Tibial artery (tissue), 4 donors: Measurements from ENCODE around the gene FSD1L.

Source experiments
- DNase-seq, 2 donors: peaks; one replicate each; pipeline ENCODE4 v3.0.0-alpha.2; 2019
- H3K27ac ChIP-seq, 2 donors: fragments of 200-600 bp; sonication (generic) in 1 of 2; 1 replicate in 1 of 2; 2 replicates in 1 of 2; pipeline ENCODE4 v1.5.1; 2018 to 2019; ENCODE audit warnings: mild to moderate bottlenecking in 1 of 2
- H3K27me3 ChIP-seq, 2 donors: fragments of 200-600 bp; sonication (generic) in 1 of 2; one replicate each; pipeline versions ENCODE4 v1.5.1 to v1.6.0; 2016 to 2019
- H3K36me3 ChIP-seq, 3 donors: fragments of 200-600 bp; sonication (generic) in 2 of 3; one replicate each; pipeline ENCODE4 v1.5.1; 2016 to 2019; ENCODE audit warnings: mild to moderate bottlenecking in 2 of 3
- H3K4me1 ChIP-seq, 4 donors: fragments of 200-600 bp; sonication (generic) in 2 of 4; 1 replicate in 3 of 4; 2 replicates in 1 of 4; pipeline ENCODE4 v1.5.1; 2016 to 2019
- H3K4me3 ChIP-seq, 2 donors: fragments of 200-600 bp; sonication (generic) in 1 of 2; 1 replicate in 1 of 2; 2 replicates in 1 of 2; pipeline ENCODE4 v1.5.1; 2018 to 2019; ENCODE audit warnings: mild to moderate bottlenecking in 2 of 2
- H3K9me3 ChIP-seq, 3 donors: fragments of 200-600 bp; sonication (generic) in 1 of 3; one replicate each; pipeline ENCODE4 v1.5.1; 2016 to 2019
- CTCF ChIP-seq, 2 experiments: fragments of 200-600 bp in 1 of 2; fragments of 450-650 bp in 1 of 2; IDR thresholded peaks; one replicate each; pipeline ENCODE4 v1.5.1; 2017 to 2019; ENCODE audit warnings: antibody characterized with exemption in 2 of 2, mild to moderate bottlenecking in 1 of 2, moderate library complexity in 1 of 2
- intact Hi-C: fragments of 100-400 bp; cut with DNase I; formaldehyde crosslinking; loops from one replicate; pipeline ENCODE4 v1.15.0; 2023; ENCODE audit warnings: low total_unique reads

The FSD1L gene

DNA sequence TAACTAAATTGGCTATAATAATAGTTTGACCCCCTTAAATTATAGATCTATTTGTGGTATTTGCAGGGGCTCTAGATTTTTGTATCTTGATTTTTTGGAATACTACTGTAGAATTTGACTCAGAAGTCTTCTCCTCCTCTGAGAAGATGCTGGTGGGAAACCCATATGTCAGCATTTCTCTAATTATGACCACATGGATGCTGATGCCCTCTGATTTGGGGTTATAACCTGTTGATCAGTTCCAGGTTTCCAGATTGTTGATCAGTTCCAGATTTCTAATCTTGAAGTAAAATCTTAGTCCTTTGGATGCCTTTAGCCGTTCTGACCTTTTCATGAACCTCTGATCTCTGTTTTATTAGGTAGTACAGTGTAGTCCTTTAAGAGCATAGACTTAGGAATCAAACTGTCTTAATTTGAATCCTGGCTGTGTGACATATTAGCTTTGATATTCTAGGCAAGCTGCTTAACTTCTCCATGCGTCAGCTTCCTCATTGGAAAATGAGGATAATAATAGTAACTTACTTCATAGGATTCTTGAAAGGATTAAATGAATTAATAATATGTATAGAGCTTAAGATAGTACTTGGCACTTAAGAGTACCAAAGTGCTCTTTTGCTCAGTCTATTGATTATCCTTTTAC, 8.1 kb downstream of the FSD1L start:
- Histone ChIP-seq H3K4me1 (peaks cover 0 to 11% (median 4%) of the 10 kb centered on the region in 4 donors), H3K9me3 (no peaks in the 10 kb centered on the region), H3K4me3 (no peak overlapping the region), H3K27ac (no peak overlapping the region), H3K36me3 (no peaks in the 10 kb centered on the region), H3K27me3 (no peaks in the 10 kb centered on the region)
- TF ChIP-seq CTCF (IDR thresholded peaks at IDR 0.05), result no peak
- DNase-seq, result no peak
- intact Hi-C loops, result no loop called here

- Histone ChIP-seq H3K27me3 (no peaks in the 10 kb centered on the region), H3K9me3 (no peaks in the 10 kb centered on the region), H3K4me3 (no peak overlapping the region), H3K27ac (no peak overlapping the region), H3K4me1 (peaks cover 0 to 11% (median 4%) of the 10 kb centered on the region in 4 donors), H3K36me3 (no peaks in the 10 kb centered on the region)
- no peak for DNase-seq
- TF ChIP-seq CTCF (IDR thresholded peaks at IDR 0.05), result no peak
- intact Hi-C loops, result no loop called here
Measured at GRCh38 chr9:105457560-105458294, 9.9 kb downstream of the FSD1L start.

DNA sequence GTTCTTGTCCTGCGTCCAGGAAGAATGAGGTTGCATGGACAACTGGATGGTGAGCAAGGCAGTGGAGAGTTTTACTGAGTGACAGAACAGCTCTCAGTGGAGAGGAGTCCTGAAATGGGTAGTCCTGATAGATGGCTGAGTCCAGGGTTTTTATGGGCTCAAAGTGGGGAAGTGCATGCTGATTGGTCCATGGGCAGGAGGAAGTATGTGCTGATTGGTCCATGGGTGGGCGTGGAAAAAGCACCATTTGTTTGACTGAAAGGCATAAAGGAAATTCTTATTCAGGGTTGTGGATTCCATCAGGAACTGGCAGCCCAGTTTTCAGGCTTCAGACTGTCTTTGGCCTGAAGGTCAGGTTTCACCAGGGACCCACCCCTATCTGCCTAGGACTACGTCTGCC, 10.6 kb downstream of the FSD1L start:
- no peak for TF ChIP-seq CTCF (IDR thresholded peaks at IDR 0.05)
- intact Hi-C loops, result no loop called here

GRCh38 chr9:105459336-105459735, 11.5 kb downstream of the FSD1L start:
- Histone ChIP-seq H3K36me3 (no peaks in the 10 kb centered on the region), H3K9me3 (no peaks in the 10 kb centered on the region), H3K27ac (no peak overlapping the region), H3K4me3 (no peak overlapping the region), H3K4me1 (peaks cover 0 to 11% (median 4%) of the 10 kb centered on the region in 4 donors), H3K27me3 (no peaks in the 10 kb centered on the region)
- intact Hi-C loops, result no loop called here
- no peak for DNase-seq
- no peak for TF ChIP-seq CTCF (IDR thresholded peaks at IDR 0.05)

More for the DNA sequence above, 10.6 kb downstream of the FSD1L start:
- H3K4me1 ChIP-seq, result peaks cover 0 to 11% (median 4%) of the 10 kb centered on the region in 4 donors
- H3K4me3 ChIP-seq, result no peak overlapping the region
- no peaks in the 10 kb centered on the region for H3K27me3 ChIP-seq
- no peak for DNase-seq
- no peaks in the 10 kb centered on the region for H3K9me3 ChIP-seq
- H3K36me3 ChIP-seq, result no peaks in the 10 kb centered on the region
- H3K27ac ChIP-seq, result no peak overlapping the region

DNA sequence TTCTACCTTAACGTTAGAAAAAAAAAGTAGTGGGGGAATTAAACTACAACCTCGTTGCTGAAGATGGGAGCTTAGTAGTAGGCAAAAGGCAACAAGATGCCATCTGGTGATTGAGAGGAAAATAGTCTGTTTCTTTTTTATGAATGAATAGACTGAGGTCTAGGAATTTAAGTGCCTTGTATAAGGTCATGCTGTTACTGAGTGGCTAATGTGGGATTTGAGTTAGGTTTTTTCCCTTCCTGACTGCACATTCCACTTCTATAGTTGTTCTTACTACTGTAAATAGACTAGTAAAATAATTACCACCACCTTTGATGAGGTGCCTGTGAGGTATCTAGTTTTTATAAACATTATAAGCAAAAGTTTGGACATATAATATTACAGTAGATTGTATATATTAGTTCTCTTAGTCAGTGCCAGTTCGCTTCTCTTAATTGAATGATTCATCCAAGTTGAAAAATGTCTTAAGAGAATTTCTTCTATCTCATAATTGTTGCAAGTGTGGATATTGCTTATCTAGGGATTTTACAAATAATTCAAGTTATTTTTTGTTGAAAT, 19.1 kb downstream of the FSD1L start:
- no peaks in the 10 kb centered on the region for H3K9me3 ChIP-seq
- intact Hi-C loops, result no loop called here
- H3K4me3 ChIP-seq, result no peak overlapping the region
- no peak for TF ChIP-seq CTCF (IDR thresholded peaks at IDR 0.05)
- H3K4me1 ChIP-seq, result no peaks in the 10 kb centered on the region
- no peaks in the 10 kb centered on the region for H3K27me3 ChIP-seq
- H3K27ac ChIP-seq, result no peak overlapping the region
- peaks cover 22 to 27% (median 23%) of the 10 kb centered on the region in 3 donors for H3K36me3 ChIP-seq
- no peak for DNase-seq
